CD14-positive monocyte (primary cell): ENCODE data around the gene SCAI. TPM values are rescaled to one million over a fixed set of nuclear protein-coding genes. Genes with fewer than 3 reads are reported as not detected.
A peak's percentile ranks its signal among the peaks of the same experiment; 100 is the strongest.

Experiments
- DNase-seq, 3 donors: peaks; one replicate each; pipeline ENCODE4 v3.0.0-alpha.2; 2011 to 2022
- H2AFZ ChIP-seq: 2 replicates; pipeline ENCODE4 v1.6.0; 2012; ENCODE audit warnings: mild to moderate bottlenecking, low read depth, low read length, inconsistent platforms; ENCODE audit not compliant: insufficient read depth, poor library complexity, severe bottlenecking
- H3K27ac ChIP-seq, 2 donors: 1 replicate in 1 of 2; 2 replicates in 1 of 2; pipeline ENCODE4 v1.5.1; 2012 to 2013; ENCODE audit warnings: low read length in 2 of 2, control low read depth in 1 of 2, inconsistent platforms in 1 of 2, low read depth in 1 of 2, mild to moderate bottlenecking in 1 of 2
- H3K27me3 ChIP-seq, 2 donors: one replicate each; pipeline versions ENCODE4 v1.6.0 to v1.6.1; 2011 to 2013; ENCODE audit warnings: low read length in 2 of 2; ENCODE audit not compliant: control insufficient read depth in 2 of 2, insufficient read depth in 2 of 2
- H3K36me3 ChIP-seq, 2 donors: replicated peaks in 1 of 2; 1 replicate in 1 of 2; 2 replicates in 1 of 2; pipeline versions ENCODE4 v1.5.1 to v1.6.1; 2012 to 2013; ENCODE audit warnings: low read length in 2 of 2, control low read depth in 1 of 2, inconsistent platforms in 1 of 2, mild to moderate bottlenecking in 1 of 2; ENCODE audit not compliant: insufficient read depth in 2 of 2, control insufficient read depth in 1 of 2
- H3K4me1 ChIP-seq, 2 donors: 1 replicate in 1 of 2; 2 replicates in 1 of 2; pipeline versions ENCODE4 v1.5.1 to v1.6.1; 2012 to 2013; ENCODE audit warnings: low read length in 2 of 2, control low read depth in 1 of 2, inconsistent platforms in 1 of 2, mild to moderate bottlenecking in 1 of 2, moderate library complexity in 1 of 2; ENCODE audit not compliant: insufficient read depth in 2 of 2, control insufficient read depth in 1 of 2
- H3K4me2 ChIP-seq: replicated peaks from 2 replicates; pipeline ENCODE3; 2012; ENCODE audit warnings: low read length, moderate library complexity, mild to moderate bottlenecking; ENCODE audit not compliant: poor library complexity, severe bottlenecking; ENCODE audit errors: extremely low read depth
- H3K4me3 ChIP-seq, 3 experiments: fragments of 200-600 bp in 1 of 3; sonication (generic) in 1 of 3; replicated peaks in 1 of 3; 1 replicate in 2 of 3; 2 replicates in 1 of 3; pipeline ENCODE4 v1.5.1; 2011 to 2013; ENCODE audit warnings: low read length in 3 of 3, mild to moderate bottlenecking in 3 of 3, control low read depth in 2 of 3, low read depth in 2 of 3, inconsistent platforms in 1 of 3, moderate library complexity in 1 of 3
- H3K79me2 ChIP-seq: 2 replicates; pipeline ENCODE4 v1.6.0; 2012; ENCODE audit warnings: mild to moderate bottlenecking, control low read depth, inconsistent platforms, low read length, moderate library complexity; ENCODE audit not compliant: insufficient read depth
- H3K9ac ChIP-seq: 2 replicates; pipeline ENCODE4 v1.6.0; 2017; ENCODE audit warnings: low read length, mild to moderate bottlenecking; ENCODE audit not compliant: insufficient read depth, poor library complexity, severe bottlenecking
- H3K9me3 ChIP-seq, 2 donors: replicated peaks in 1 of 2; 1 replicate in 1 of 2; 2 replicates in 1 of 2; pipeline versions ENCODE4 v1.5.1 to v1.6.1; 2012 to 2013; ENCODE audit warnings: low read length in 2 of 2, control low read depth in 1 of 2; ENCODE audit not compliant: control insufficient read depth in 1 of 2, insufficient read depth in 1 of 2
- H4K20me1 ChIP-seq: 2 replicates; pipeline ENCODE4 v1.6.0; 2012; ENCODE audit warnings: mild to moderate bottlenecking, low read length, control low read depth, moderate library complexity; ENCODE audit not compliant: insufficient read depth
- H3K27ac Mint-ChIP-seq, 7 donors: one replicate each; pipeline ENCODE4 v1.8.0; 2020; ENCODE audit warnings: mild to moderate bottlenecking in 7 of 7, mixed read lengths in 7 of 7, moderate library complexity in 6 of 7, inconsistent platforms in 2 of 7
- H3K27me3 Mint-ChIP-seq, 3 donors: one replicate each; pipeline ENCODE4 v1.8.0; 2021 to 2022; ENCODE audit warnings: low read depth in 3 of 3, mild to moderate bottlenecking in 3 of 3, mixed read lengths in 3 of 3, moderate library complexity in 3 of 3, inconsistent platforms in 1 of 3
- H3K36me3 Mint-ChIP-seq, 2 donors: one replicate each; pipeline ENCODE4 v1.8.0; 2020; ENCODE audit warnings: mixed read lengths in 2 of 2, inconsistent platforms in 1 of 2, mild to moderate bottlenecking in 1 of 2
- H3K4me1 Mint-ChIP-seq: one replicate; pipeline ENCODE4 v1.8.0; 2020; ENCODE audit warnings: mild to moderate bottlenecking, mixed read lengths
- H3K4me3 Mint-ChIP-seq, 2 donors: one replicate each; pipeline ENCODE4 v1.8.0; 2020; ENCODE audit warnings: mild to moderate bottlenecking in 2 of 2, mixed read lengths in 2 of 2, moderate library complexity in 1 of 2
- H3K9me3 Mint-ChIP-seq, 7 donors: one replicate each; pipeline ENCODE4 v1.8.0; 2020 to 2022; ENCODE audit warnings: mixed read lengths in 7 of 7, mild to moderate bottlenecking in 6 of 7, moderate library complexity in 6 of 7, inconsistent platforms in 2 of 7
- WGBS: methylation state at CpG from one replicate; pipeline ENCODE4 v1.1.5; 2013; ENCODE audit warnings: missing lambda C conversion rate; ENCODE audit not compliant: insufficient coverage; 5-methylcytosine and 5-hydroxymethylcytosine counted together
- intact Hi-C, 2 donors: fragments of 100-400 bp; cut with micrococcal nuclease; formaldehyde crosslinking; loops; one replicate each; pipeline versions ENCODE4 v1.15.0 to v1.15.1; 2023
- polyA plus RNA-seq, 3 donors: library from polyadenylated mRNA; depleted of rRNA in 1 of 3; unstranded in 2 of 3; stranded (reverse) in 1 of 3; fragments of 300-500 nt in 2 of 3; fragments of >200 nt in 1 of 3; fragmentation: Illumina TruSeq in 2 of 3; gene quantifications; 1 replicate in 2 of 3; 2 replicates in 1 of 3; pipeline ENCODE4 v1.2.3, GENCODE V29; 2012 to 2021
- TF ChIP-seq, protein P1 (sequence below): fragments of 200-600 bp; IDR thresholded peaks from one replicate; pipeline ENCODE4 v1.8.0; 2022; ENCODE audit warnings: antibody characterized with exemption, mild to moderate bottlenecking

SCAI gene
- polyA plus RNA-seq, 3 donors = 0.76 to 1.4 (median 0.84) TPM

DNA sequence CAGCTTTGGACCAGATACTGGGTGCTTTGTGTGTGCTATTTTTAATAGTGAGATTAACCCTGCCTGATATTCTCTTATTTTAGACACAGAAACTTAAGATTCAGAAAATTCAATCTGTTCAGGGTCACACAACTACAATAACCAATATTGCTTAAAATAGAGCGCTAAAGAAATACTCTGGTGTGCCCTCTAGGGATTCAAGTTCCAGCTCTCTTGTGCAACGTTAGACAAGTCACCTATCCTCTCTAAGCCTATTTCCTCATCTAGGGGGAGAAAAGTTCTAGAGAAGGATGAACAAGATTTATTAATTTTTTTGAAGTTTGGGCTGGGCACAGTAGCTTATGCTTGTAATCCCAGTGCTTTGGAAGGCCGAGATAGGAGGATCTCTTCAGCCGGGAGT lies 2.1 kb upstream of the SCAI start:
- no peak overlapping the region for H3K4me3 Mint-ChIP-seq
- peaks cover 16 to 28% of the 10 kb centered on the region in 2 donors for H3K36me3 ChIP-seq
- H2AFZ ChIP-seq = no peak overlapping the region
- H3K27ac ChIP-seq = no peak overlapping the region
- intact Hi-C loops = loop anchor here in 1 of 2 donors (10.0 kb wide), 2 partner anchors 281 to 371 kb away; partner anchors contain the start of genes ARPC5L, NR6A1, OLFML2A and RPL35
- H3K9me3 ChIP-seq = no peaks in the 10 kb centered on the region
- H3K27me3 Mint-ChIP-seq = peaks cover 0 to 3% (median 1%) of the 10 kb centered on the region in 3 donors
- no peaks in the 10 kb centered on the region for H4K20me1 ChIP-seq
- WGBS = 67% methylated on average over 1 of the region's 4 CpGs
- H3K79me2 ChIP-seq = no peaks in the 10 kb centered on the region
- peaks cover 19% of the 10 kb centered on the region for H3K4me1 Mint-ChIP-seq
- no peak overlapping the region for H3K27ac Mint-ChIP-seq
- TF ChIP-seq, protein P1, sequence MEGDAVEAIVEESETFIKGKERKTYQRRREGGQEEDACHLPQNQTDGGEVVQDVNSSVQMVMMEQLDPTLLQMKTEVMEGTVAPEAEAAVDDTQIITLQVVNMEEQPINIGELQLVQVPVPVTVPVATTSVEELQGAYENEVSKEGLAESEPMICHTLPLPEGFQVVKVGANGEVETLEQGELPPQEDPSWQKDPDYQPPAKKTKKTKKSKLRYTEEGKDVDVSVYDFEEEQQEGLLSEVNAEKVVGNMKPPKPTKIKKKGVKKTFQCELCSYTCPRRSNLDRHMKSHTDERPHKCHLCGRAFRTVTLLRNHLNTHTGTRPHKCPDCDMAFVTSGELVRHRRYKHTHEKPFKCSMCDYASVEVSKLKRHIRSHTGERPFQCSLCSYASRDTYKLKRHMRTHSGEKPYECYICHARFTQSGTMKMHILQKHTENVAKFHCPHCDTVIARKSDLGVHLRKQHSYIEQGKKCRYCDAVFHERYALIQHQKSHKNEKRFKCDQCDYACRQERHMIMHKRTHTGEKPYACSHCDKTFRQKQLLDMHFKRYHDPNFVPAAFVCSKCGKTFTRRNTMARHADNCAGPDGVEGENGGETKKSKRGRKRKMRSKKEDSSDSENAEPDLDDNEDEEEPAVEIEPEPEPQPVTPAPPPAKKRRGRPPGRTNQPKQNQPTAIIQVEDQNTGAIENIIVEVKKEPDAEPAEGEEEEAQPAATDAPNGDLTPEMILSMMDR = no peak
- no peak overlapping the region for H3K9ac ChIP-seq
- H3K4me3 ChIP-seq = no peak overlapping the region
- H3K4me2 ChIP-seq = no peak overlapping the region
- peaks cover 14 to 20% of the 10 kb centered on the region in 2 donors for H3K36me3 Mint-ChIP-seq
- no peaks in the 10 kb centered on the region for H3K9me3 Mint-ChIP-seq
- H3K4me1 ChIP-seq = peaks cover 12 to 14% of the 10 kb centered on the region in 2 donors
- peak in 1 of 3 donors; percentile 7 for DNase-seq
- no peaks in the 10 kb centered on the region for H3K27me3 ChIP-seq

DNA sequence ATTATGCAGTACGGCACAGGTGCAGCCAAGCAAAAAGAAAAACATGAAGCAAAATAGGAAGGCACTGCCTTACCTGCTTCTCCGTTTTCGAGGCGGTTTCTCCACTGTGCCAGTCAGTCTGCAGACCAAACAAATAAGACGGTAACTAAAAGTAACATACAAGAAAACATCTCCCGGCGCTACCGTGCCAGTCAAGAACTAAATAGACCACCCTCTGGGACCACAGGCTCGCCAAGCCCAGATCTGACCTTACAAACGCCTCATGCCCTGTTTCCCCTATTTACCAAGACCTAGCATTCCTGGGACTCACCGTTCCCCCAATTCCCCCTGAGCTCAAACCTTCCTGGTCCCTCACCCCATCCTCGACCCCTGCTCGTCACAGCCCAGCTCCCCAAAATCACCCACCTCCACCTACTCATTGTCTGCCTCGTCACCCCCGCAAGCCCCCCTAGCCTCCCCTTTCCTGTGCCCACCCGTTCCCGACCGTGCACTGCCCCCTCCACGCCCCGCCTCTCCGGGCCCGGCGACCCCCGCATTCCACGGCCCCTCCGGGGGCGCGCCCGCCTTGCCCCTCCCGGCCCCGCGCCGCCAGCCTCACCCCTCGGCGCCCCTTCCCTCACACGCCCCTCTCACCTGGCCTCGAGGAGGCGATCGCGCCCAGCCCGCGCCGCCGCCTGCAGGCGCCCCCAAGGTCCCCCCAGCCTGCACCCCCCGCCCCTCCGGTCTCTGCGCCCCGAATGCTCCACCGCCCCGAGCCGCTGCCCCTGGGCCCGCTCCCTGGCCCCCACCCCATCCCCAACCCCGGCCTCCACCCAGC lies 560 bp downstream of the SCAI start:
- Histone ChIP-seq H3K4me1 (peaks cover 12 to 14% of the 10 kb centered on the region in 2 donors), H3K4me3 (peak overlapping the region; percentile 25 to 72 (median 46)), H3K27ac (no peak overlapping the region), H4K20me1 (no peaks in the 10 kb centered on the region), H3K36me3 (peaks cover 0 to 1% of the 10 kb centered on the region in 2 donors), H3K9me3 (no peaks in the 10 kb centered on the region), H2AFZ (peak overlapping the region; percentile 91), H3K9ac (peak overlapping the region; percentile 56), H3K79me2 (peaks cover 4% of the 10 kb centered on the region), H3K27me3 (no peaks in the 10 kb centered on the region), H3K4me2 (peak overlapping the region; percentile 84)
- peaks cover 0 to 3% (median 1%) of the 10 kb centered on the region in 3 donors for H3K27me3 Mint-ChIP-seq
- TF ChIP-seq, protein P1 = no peak
- intact Hi-C loops = loop anchor here (2.0 to 10.0 kb wide), 5 partner anchors 200 to 370 kb away; partner anchors contain the start of genes GOLGA1 (in 2 of the 2), NR6A1 (in 2 of the 2), ARPC5L (in 1 of the 2) and OLFML2A (in 1 of the 2)
- peaks cover 19% of the 10 kb centered on the region for H3K4me1 Mint-ChIP-seq
- H3K36me3 Mint-ChIP-seq = peaks cover 3 to 7% of the 10 kb centered on the region in 2 donors
- peaks cover 0 to 2% (median 0%) of the 10 kb centered on the region in 7 donors for H3K9me3 Mint-ChIP-seq
- H3K27ac Mint-ChIP-seq = peak overlapping the region in 4 of 7 donors; percentile 20 to 90 (median 76)
- DNase-seq = peak in 2 of 3 donors; percentile 2 to 7
- peak overlapping the region; percentile 93 to 98 for H3K4me3 Mint-ChIP-seq
- 1% methylated on average over 32 of the region's 54 CpGs for WGBS
